Measurements from ENCODE around the gene PRSS33.
A peak's percentile ranks its signal among the peaks of the same experiment; 100 is the strongest.

PRSS33 gene

DNA sequence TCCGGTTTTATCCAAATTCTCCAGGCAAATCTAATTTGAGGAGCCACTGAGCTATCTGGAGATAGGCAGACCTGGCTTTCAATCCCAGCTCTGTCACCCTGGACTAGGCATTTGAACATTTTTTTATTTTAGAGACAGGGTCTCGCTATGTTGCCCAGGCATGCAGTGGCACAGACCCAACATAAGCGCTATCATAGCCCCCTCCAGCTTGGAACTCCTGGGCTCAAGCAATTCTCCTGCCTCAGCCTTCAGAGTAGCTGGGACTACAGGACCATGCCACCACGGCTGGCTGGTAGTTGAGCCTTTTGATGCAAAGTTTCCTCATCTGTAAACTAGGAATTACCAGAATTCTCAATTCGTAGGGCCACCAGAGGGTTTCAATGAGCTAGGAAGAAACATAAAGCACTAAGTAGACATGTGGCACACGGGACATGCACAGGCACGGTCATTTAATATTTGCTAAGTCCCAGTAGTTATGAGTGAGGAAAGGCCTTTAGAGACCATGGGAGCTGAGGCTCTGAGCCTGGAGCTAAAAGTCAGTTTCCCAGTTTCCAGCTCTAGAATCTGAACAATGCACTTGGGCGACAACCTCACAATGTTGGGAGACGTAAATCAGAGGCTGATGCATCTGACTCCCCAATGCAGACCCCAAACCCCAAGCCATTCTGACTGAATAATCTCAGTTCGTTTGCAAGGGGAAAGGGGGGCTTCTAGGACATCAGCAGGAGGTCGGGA lies 11.4 kb downstream of the PRSS33 start:
- no peak for DNase-seq

DNA sequence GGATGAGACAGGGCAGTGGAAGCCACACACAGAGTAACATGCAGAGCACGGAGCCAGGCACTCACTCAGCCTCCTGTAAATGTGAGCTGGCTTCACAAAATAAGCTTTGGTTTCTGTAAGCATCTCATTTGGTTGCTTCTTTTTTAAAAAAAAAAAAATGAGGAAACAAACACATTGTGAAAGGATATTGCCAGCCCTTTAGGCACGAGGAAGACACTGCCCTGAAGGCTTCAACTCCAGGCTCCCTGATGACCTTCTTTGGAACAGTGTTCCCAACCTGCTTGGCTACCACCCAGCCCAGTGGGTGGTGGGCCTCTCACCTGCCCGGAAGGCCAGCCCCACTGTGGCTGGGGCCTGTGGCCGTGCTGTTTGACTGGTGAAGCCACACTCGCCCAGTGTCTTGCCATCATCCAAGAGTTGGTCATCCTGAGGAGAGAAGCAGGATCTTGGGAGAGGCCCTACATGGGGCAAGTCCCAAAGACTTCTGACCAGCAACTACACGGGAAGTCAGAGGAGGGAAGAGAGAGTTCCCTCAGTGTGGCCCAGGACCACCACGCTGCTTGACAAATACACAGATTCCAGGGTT lies 12.1 kb downstream of the PRSS33 start:
- no peak for DNase-seq

- peak; percentile 71 for DNase-seq
These were observed 13.0 kb downstream of the PRSS33 start for GRCh38 chr16:2774161-2774891.

- DNase-seq: no peak
These were observed 14.0 kb downstream of the PRSS33 start for GRCh38 chr16:2773188-2773968.

DNA sequence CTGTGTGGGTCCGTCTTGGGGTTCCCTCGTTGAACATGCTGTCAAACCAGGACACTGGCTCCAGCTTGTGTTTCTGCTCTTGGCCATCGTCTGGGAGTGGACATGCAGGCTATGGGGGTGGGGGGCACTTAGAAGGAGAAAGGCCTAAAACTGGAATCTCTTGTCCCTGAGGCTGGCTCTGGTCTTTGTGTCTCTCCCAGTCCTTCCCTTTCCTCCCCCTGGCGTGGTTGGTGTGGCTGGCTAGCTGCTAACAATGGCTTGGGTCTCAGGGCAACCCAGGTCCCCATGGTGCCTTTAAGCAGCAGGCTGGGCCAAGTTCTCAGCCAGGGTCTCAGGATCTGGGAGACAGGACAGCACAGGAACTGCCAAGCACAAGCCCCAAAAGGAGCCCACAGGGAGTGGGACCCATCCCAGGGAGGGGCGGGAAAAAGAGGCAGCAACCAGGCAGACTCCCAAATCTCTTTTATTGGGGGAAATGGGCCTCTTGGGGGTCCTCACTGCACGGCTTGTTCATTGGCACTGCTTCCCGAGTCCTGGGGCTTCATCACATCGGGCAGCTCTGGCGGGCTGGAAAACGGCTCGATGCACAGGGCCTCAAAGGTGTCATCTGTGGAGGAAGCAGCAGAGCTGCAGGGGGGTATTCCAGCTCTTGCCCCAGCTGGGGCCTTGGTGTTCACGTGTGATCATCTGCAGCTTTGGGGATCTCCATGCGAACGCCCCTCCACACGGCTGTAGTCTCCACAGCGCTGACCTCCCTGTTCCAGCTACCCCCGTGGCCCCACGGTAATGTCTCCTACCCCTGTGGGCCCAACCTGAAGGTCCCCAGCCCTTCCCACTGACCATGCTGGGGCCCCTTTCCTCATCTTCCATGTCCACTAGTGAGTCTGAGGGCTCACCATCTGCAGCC lies 15.6 kb downstream of the PRSS33 start:
- DNase-seq: no peak

DNA sequence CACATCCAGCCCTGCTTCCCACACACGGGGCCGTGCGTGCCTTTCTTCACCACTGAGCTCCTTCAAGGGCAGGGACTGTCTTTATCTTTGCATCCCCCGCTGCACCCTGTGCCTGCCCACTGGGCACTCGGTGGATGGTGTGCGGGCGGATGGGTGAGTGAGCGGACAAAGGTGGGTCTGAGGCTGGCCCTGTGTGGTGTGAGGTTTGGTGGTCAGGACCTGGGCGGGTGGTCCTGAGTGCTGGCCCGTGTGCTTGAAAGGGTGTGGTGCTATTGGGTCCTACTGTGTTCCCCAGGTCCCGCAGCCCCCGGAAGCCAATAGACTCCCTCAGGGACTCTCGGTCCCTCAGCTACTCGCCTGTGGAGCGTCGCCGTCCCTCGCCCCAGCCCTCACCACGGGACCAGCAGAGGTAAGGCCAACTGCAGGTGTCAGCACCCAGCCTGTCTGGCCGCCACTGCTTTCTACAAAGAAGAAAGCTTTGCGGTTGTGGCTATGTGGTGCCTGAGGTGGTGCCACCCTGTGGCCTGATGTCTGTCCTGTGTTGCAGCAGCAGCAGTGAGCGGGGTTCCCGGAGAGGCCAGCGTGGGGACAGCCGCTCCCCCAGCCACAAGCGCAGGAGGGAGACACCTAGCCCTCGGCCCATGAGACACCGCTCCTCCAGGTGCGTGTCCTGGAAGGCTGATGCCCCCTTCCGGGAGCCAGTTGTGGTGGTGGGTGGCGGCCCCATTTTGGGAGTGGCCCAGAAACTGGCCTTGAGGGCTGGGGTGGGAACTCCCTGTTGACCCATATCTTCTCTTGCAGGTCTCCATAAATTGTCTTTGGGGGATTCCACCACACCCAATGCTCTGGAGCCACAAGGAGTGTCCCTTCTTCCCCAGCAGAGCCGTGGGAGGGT lies 17.1 kb downstream of the PRSS33 start:
- DNase-seq: peak; percentile 73

DNA sequence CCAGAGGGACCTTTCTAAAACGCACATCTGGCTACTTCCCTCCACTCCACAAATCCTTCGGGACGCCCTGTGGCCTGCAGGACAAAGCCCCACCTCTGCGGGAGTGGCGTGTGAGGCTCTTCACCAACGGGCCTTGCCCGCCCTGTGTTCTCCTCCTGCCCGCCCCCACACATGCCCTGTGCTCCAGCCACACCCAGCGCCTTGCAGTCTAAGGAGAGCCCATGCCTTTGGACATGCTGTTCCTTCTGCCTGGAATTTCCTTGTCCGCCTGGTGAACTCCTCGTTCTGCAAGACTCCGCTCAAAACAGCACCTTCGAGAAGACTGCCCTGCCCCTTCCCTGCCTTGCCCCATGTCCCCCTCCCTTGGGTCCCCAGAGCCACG lies 17.7 kb downstream of the PRSS33 start:
- DNase-seq: peak; percentile 60

DNA sequence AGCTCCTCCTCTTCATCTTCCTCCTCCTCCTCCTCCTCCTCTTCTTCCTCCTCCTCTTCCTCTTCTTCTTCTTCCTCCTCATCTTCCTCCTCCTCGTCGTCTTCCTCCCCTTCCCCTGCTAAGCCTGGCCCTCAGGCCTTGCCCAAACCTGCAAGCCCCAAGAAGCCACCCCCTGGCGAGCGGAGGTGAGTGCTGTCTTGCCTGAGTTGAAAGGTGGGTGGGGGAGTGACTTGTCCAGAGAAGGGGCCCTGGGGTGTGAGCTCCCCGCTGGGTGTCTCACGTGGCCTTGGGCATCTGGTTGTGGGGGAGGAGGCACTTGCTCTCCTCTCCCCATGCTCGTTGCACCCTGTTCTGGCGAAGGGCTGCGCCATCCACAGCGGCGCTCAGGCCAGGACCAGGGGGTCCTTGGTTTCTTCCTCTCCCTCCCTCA lies 18.2 kb downstream of the PRSS33 start:
- DNase-seq: no peak

DNA sequence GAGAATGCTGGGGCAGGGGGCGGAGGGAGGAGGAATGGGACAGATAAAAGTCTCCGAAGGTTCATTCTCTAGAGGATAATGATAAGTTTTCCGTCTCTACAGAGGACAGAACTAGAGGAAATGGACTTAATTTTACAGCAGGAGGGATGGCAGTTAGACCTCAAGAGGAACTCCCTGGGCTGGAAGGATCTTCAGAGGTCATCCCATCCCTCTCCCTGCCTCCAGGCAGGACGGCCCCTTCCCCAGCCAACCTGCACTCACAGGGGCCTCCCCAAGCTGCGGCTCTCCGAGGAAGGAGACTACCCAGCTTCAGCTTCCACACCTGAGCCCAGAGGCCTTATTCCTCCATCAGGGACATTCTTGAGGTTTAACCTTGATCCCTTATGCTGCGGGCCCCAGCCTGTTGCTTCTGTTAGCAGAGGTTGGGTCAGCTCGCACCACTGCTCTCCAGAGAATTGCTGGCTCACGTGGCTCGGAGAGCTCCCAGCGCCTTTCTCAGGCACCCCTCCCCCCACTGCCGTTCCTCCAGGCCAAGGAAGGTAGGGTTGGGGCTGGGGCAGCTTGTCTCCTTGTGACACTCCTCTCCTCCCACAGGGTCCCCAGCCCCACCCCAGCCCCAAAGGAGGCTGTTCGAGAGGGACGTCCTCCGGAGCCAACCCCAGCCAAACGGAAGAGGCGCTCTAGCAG lies 18.8 kb downstream of the PRSS33 start:
- no peak for DNase-seq

DNA sequence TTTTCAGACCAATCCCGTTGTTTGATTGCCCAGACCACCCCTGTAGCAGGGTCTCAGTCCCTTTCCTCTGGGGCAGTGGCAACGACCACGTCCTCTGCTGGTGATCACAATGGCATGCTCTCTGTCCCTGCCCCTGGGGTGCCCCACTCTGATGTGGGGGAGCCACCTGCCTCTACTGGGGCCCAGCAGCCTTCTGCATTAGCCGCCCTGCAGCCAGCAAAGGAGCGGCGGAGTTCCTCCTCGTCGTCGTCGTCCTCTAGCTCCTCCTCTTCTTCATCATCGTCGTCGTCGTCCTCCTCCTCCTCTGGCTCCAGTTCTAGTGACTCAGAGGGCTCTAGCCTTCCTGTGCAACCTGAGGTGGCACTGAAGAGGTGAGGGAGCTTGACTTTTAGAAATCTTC lies 19.5 kb downstream of the PRSS33 start:
- no peak for DNase-seq

DNA sequence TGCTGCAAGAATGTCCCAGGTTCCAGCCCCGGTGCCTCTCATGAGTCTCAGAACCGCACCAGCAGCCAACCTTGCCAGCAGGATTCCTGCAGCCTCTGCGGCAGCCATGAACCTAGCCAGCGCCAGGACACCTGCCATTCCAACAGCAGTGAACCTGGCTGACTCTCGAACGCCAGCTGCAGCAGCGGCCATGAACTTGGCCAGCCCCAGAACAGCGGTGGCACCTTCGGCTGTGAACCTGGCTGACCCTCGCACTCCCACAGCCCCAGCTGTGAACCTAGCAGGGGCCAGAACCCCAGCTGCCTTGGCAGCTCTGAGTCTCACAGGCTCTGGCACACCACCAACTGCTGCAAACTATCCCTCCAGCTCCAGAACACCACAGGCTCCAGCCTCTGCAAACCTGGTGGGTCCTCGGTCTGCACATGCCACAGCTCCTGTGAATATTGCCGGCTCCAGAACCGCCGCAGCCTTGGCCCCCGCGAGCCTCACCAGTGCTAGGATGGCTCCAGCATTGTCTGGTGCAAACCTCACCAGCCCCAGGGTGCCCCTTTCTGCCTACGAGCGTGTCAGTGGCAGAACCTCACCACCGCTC lies 20.1 kb downstream of the PRSS33 start:
- DNase-seq: no peak

- no peak for DNase-seq
These were observed 20.8 kb downstream of the PRSS33 start for GRCh38 chr16:2766430-2767139.

GRCh38 chr16:2765462-2766404 lies 21.6 kb downstream of the PRSS33 start:
- DNase-seq: no peak

DNA sequence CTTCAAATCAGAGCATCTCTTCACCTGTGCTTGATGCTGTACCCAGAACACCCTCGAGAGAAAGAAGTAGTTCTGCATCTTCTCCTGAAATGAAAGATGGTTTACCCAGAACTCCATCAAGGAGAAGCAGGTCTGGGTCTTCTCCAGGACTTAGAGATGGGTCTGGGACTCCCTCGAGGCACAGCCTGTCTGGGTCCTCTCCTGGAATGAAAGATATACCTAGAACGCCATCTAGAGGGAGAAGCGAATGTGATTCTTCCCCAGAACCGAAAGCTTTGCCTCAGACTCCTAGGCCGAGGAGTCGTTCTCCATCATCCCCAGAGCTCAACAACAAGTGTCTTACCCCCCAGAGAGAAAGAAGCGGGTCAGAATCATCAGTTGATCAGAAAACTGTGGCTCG lies 22.6 kb downstream of the PRSS33 start:
- DNase-seq: no peak

DNA sequence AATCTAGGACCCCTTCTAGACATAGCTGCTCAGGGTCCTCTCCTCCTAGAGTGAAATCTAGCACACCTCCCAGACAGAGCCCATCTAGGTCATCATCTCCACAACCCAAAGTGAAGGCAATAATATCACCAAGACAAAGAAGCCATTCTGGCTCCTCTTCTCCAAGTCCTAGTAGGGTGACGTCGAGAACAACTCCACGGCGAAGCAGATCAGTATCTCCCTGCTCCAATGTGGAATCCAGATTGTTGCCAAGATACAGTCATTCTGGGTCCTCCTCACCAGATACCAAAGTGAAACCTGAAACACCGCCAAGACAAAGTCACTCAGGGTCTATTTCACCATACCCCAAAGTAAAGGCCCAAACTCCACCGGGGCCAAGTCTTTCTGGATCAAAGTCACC lies 24.2 kb downstream of the PRSS33 start:
- no peak for DNase-seq

DNA sequence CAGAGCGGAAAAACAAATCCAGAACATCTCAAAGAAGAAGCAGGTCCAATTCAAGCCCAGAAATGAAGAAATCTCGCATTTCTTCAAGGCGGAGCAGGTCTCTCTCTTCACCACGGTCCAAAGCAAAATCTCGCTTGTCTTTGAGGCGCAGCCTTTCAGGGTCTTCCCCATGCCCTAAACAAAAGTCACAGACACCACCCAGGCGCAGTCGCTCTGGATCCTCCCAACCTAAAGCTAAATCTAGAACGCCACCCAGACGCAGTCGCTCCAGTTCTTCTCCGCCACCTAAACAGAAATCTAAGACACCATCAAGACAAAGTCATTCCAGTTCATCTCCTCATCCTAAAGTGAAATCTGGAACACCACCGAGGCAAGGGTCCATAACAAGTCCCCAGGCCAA lies 24.6 kb downstream of the PRSS33 start:
- DNase-seq: no peak

DNA sequence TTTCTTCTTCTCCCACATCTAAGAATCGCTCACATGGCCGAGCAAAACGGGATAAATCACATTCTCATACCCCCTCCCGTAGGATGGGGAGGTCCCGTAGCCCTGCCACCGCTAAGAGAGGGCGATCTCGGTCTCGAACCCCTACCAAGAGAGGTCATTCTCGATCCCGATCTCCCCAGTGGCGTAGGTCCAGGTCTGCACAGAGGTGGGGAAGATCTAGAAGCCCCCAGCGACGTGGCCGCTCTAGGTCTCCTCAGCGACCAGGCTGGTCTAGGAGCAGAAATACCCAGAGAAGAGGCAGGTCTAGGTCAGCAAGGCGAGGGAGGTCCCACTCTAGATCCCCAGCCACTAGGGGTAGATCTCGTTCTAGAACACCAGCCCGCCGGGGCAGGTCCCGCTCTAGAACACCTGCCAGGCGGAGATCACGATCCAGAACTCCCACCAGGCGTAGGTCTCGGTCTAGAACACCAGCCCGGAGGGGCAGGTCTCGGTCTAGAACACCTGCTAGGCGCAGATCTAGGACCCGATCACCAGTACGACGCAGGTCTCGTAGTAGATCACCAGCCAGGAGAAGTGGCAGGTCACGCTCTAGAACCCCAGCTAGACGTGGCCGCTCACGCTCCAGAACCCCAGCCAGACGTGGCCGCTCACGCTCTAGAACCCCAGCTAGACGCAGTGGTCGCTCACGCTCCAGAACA lies 25.3 kb downstream of the PRSS33 start:
- no peak for DNase-seq

- DNase-seq: no peak
These were observed 25.9 kb downstream of the PRSS33 start for GRCh38 chr16:2761472-2761871.
